H54 (cell line): ENCODE data around the gene SH3RF3.

Source experiments
- DNase-seq: peaks from one replicate; pipeline ENCODE4 v3.0.0; 2011; ENCODE audit warnings: low spot score, mixed read lengths; ENCODE audit not compliant: insufficient read length
- FAIRE-seq: peaks from 3 replicates; lab custom pipeline; 2011; peaks lifted over from hg19 to GRCh38; lab: Jason Lieb, UNC
- POLR2A ChIP-seq: IDR thresholded peaks from 2 replicates; pipeline ENCODE4 v1.6.1; 2011; ENCODE audit warnings: low read depth, mild to moderate bottlenecking, low read length

SH3RF3 gene

GRCh38 chr2:109320195-109320922, 191.4 kb downstream of the SH3RF3 start:
- FAIRE-seq (no peak), DNase-seq (no peak)
- no peak for TF ChIP-seq POLR2A

- FAIRE-seq (no peak), DNase-seq (no peak)
- TF ChIP-seq POLR2A: no peak
Observed at GRCh38 chr2:109321570-109321969, 192.6 kb downstream of the SH3RF3 start.

- FAIRE-seq: no peak
- DNase-seq: no peak
- no peak for TF ChIP-seq POLR2A
Observed at GRCh38 chr2:109322111-109322510, 193.1 kb downstream of the SH3RF3 start.

- TF ChIP-seq POLR2A: no peak
- no peak for FAIRE-seq
- DNase-seq: no peak
Observed at GRCh38 chr2:109322641-109323040, 193.6 kb downstream of the SH3RF3 start.

GRCh38 chr2:109324861-109325260, 195.9 kb downstream of the SH3RF3 start:
- DNase-seq (peak; percentile 45), FAIRE-seq (peak; percentile 61)
- no peak for TF ChIP-seq POLR2A

GRCh38 chr2:109325570-109325969, 196.6 kb downstream of the SH3RF3 start:
- FAIRE-seq: no peak
- no peak for TF ChIP-seq POLR2A
- no peak for DNase-seq

- no peak for TF ChIP-seq POLR2A
- DNase-seq: no peak
- FAIRE-seq: no peak
Observed at GRCh38 chr2:109326306-109326705, 197.3 kb downstream of the SH3RF3 start.

GRCh38 chr2:109330056-109330455, 201.1 kb downstream of the SH3RF3 start:
- FAIRE-seq (no peak), DNase-seq (no peak)
- no peak for TF ChIP-seq POLR2A

GRCh38 chr2:109331081-109331480, 202.1 kb downstream of the SH3RF3 start:
- FAIRE-seq: no peak
- DNase-seq: no peak
- no peak for TF ChIP-seq POLR2A

- peak; percentile 78 for DNase-seq
- peak; percentile 24; the same call in 1 of the 2 replicates for TF ChIP-seq POLR2A
- FAIRE-seq: peak; percentile 64
Observed at GRCh38 chr2:109331896-109332848, 203.2 kb downstream of the SH3RF3 start.

GRCh38 chr2:109332880-109333279, 203.9 kb downstream of the SH3RF3 start:
- DNase-seq (no peak), FAIRE-seq (no peak)
- TF ChIP-seq POLR2A: no peak

GRCh38 chr2:109333414-109334210, 204.6 kb downstream of the SH3RF3 start:
- FAIRE-seq (no peak), DNase-seq (no peak)
- no peak for TF ChIP-seq POLR2A

GRCh38 chr2:109335631-109336176, 206.7 kb downstream of the SH3RF3 start:
- no peak for FAIRE-seq
- TF ChIP-seq POLR2A: no peak
- peak; percentile 49 for DNase-seq
